M059J (cell line): ENCODE data around the gene CNNM2. TPM values are rescaled to one million over a fixed set of nuclear protein-coding genes. Genes with fewer than 3 reads are reported as not detected.

ENCODE experiments used
- total RNA-seq: library from RNA; depleted of rRNA; stranded (reverse); fragments of >200 nt; shearing (Covaris generic); gene quantifications from 2 replicates; pipeline ENCODE4 v1.2.3, GENCODE V29; 2014; rRNA removed

The CNNM2 gene
- total RNA-seq, 1 experiment from 2014 or later = 4.9 TPM

Other genes with a start within 250 kb of the CNNM2 start
- gene ARL3, start 203.9 kb upstream of the CNNM2 start, total RNA-seq = 9.1 and 11.9 TPM in 2 replicates
- 0.98 and 4.5 TPM in 2 replicates for gene SFXN2, start 203.7 kb upstream of the CNNM2 start, total RNA-seq
- gene WBP1L, start 174.3 kb upstream of the CNNM2 start, total RNA-seq = 24.9 and 31.3 TPM in 2 replicates
- gene CYP17A1, start 80.9 kb upstream of the CNNM2 start, total RNA-seq = not detected in 2 replicates
- gene BORCS7, start 64.0 kb upstream of the CNNM2 start, total RNA-seq = 8.7 and 16.7 TPM in 2 replicates
- gene AS3MT, start 48.8 kb upstream of the CNNM2 start, total RNA-seq = 0.12 and 1.5 TPM in 2 replicates